Calu3 (cell line): ENCODE measurements around the gene SLC25A17. TPM values are rescaled to one million over a fixed set of nuclear protein-coding genes. Genes with fewer than 3 reads are reported as not detected.

Source experiments
- BruUV-seq: library from RNA; stranded (reverse); fragments of 400-500 nt; replicated peaks from 2 replicates; lab custom pipeline; 2021; lab: Mats Ljungman, UMichigan
- CTCF ChIA-PET: fragments of 300-600 bp; sonication (Branson Sonifier 250); formaldehyde crosslinking; loops from one replicate; lab custom pipeline; 2022; ENCODE audit warnings: antibody characterized with exemption; lab: Charles Lee
- DNase-seq: peaks from one replicate; pipeline ENCODE4 v3.0.0; 2022
- H3K27ac Mint-ChIP-seq: one replicate; pipeline ENCODE4 v1.8.0; 2022; ENCODE audit warnings: mixed read lengths; ENCODE audit not compliant: unreplicated experiment
- H3K27me3 Mint-ChIP-seq: one replicate; pipeline ENCODE4 v1.8.0; 2022; ENCODE audit warnings: mixed read lengths; ENCODE audit not compliant: unreplicated experiment
- H3K36me3 Mint-ChIP-seq: one replicate; pipeline ENCODE4 v1.8.0; 2022; ENCODE audit warnings: mild to moderate bottlenecking, moderate library complexity, mixed read lengths; ENCODE audit not compliant: insufficient read depth, unreplicated experiment
- H3K4me1 Mint-ChIP-seq: one replicate; pipeline ENCODE4 v1.8.0; 2022; ENCODE audit warnings: mild to moderate bottlenecking, low read depth, mixed read lengths; ENCODE audit not compliant: unreplicated experiment
- H3K4me3 Mint-ChIP-seq: one replicate; pipeline ENCODE4 v1.8.0; 2022; ENCODE audit warnings: mild to moderate bottlenecking, low read depth, moderate library complexity, mixed read lengths; ENCODE audit not compliant: unreplicated experiment
- H3K9me3 Mint-ChIP-seq: one replicate; pipeline ENCODE4 v1.8.0; 2022; ENCODE audit warnings: low read depth, mixed read lengths; ENCODE audit not compliant: unreplicated experiment
- CTCF ChIP-seq: fragments of 200-600 bp; IDR thresholded peaks from one replicate; pipeline ENCODE4 v1.8.0; 2022; ENCODE audit warnings: antibody characterized with exemption; ENCODE audit not compliant: unreplicated experiment
- intact Hi-C: fragments of 100-400 bp; cut with micrococcal nuclease; formaldehyde crosslinking; loops from one replicate; pipeline ENCODE4 v1.10.0; 2022; ENCODE audit not compliant: unreplicated experiment
- total RNA-seq: library from RNA; stranded (reverse); gene quantifications from 2 replicates; pipeline ENCODE4 v1.2.3, GENCODE V29; 2022

The SLC25A17 gene
- total RNA-seq, 1 experiment from 2014 or later: 20.7 TPM

DNA sequence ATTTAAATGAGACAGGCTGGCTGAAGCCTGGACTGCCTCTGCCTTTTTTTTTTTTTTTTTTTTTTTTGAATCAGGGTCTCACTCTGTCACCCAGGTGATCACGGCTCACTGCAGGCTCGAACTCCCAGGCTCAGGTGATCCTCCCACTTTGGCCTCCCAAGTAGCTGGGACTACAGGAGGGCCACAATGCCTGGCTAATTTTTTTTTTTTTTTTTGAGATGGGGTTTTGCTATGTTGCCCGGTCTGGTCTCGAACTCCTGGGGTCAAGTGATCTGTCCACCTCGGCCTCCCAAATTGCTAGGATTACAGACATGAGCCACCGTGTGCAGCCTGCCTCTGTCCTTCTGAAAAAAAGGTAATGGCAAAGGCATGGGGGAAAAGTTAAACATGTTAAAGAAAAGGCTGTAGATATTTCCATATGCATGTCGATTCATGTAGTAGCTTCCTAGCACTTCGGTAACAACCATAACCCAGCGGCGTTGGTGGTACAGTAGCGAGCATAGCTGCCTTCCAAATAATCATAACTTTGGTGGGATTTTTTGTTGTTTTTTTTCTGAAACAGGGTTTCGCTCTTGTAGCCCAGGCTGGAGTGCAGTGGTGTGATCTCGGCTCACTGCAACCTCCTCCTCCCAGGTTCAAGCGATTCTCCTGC is 91.1 kb downstream of the SLC25A17 start:
- Mint-ChIP-seq H3K4me1 (peaks cover 8% of the 10 kb centered on the region), H3K9me3 (peaks cover 4% of the 10 kb centered on the region), H3K27ac (no peak overlapping the region), H3K4me3 (no peak overlapping the region), H3K27me3 (no peaks in the 10 kb centered on the region), H3K36me3 (no peaks in the 10 kb centered on the region)
- TF ChIP-seq CTCF: no peak
- intact Hi-C loops: no loop called here
- DNase-seq: no peak
- no TSS peak for BruUV-seq
- CTCF ChIA-PET: no interaction called here

- Mint-ChIP-seq H3K27me3 (no peaks in the 10 kb centered on the region), H3K36me3 (no peaks in the 10 kb centered on the region), H3K9me3 (peaks cover 4% of the 10 kb centered on the region), H3K4me3 (no peak overlapping the region), H3K4me1 (peaks cover under 1% of the 10 kb centered on the region), H3K27ac (no peak overlapping the region)
- no peak for DNase-seq
- no TSS peak for BruUV-seq
- intact Hi-C loops: no loop called here
- CTCF ChIA-PET: no interaction called here
- no peak for TF ChIP-seq CTCF
Observed at GRCh38 chr22:40727070-40727963, 91.8 kb downstream of the SLC25A17 start.

- no peak for TF ChIP-seq CTCF
- no peak for DNase-seq
- Mint-ChIP-seq H3K27ac (no peak overlapping the region), H3K4me3 (no peak overlapping the region), H3K27me3 (no peaks in the 10 kb centered on the region), H3K4me1 (peaks cover 2% of the 10 kb centered on the region), H3K9me3 (peaks cover 4% of the 10 kb centered on the region), H3K36me3 (no peaks in the 10 kb centered on the region)
- BruUV-seq: no TSS peak
- CTCF ChIA-PET: no interaction called here
- intact Hi-C loops: no loop called here
Observed at GRCh38 chr22:40726514-40726913, 92.6 kb downstream of the SLC25A17 start.

DNA sequence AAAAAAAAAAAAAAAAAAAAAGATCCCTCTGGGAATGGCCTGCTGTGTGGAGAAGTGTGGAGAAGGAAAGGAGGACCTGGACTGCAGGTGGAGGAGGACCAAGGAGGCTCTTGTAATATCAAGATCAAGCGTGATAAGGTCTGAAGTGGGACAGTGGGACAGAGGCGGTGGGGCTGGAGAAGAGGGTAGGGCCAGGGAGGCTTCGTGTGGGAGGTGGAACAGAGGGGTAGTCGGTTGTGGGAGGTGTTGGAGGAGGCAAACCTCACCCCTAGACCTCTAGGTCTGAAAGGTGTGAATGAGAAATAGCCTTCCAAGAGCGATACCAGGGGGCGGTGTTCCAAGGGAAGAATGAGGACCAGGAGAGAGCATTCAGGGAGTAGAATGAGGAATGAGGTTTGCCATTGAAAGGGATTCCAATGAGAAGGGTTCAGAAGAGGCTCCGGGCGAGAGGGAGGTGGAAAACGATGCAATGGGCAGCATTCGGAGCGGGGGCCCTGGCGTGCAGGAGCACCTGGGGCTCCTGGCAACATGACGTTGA is 95.7 kb downstream of the SLC25A17 start:
- CTCF ChIA-PET: interaction anchor here (0.7 kb wide), 1 partner anchor 25 kb away, joined by 4 read pairs; no protein-coding TSS in a partner anchor
- Mint-ChIP-seq H3K4me3 (no peak overlapping the region), H3K36me3 (no peaks in the 10 kb centered on the region), H3K9me3 (no peaks in the 10 kb centered on the region), H3K27me3 (peaks cover 22% of the 10 kb centered on the region), H3K27ac (no peak overlapping the region), H3K4me1 (peaks cover 11% of the 10 kb centered on the region)
- TF ChIP-seq CTCF: no peak
- no TSS peak for BruUV-seq
- intact Hi-C loops: no loop called here
- DNase-seq: no peak
